H1 (cell line): Measurements from ENCODE around the gene IYD. TPM values are rescaled to one million over a fixed set of nuclear protein-coding genes. Genes with fewer than 3 reads are reported as not detected.

Source experiments
- ASH2L ChIP-seq: fragments of 200-600, 300-600 bp; sonication (generic); IDR thresholded peaks from one replicate; pipeline ENCODE4 v1.7.1; 2017; ENCODE audit warnings: low read length
- CTBP2 ChIP-seq: IDR thresholded peaks from 2 replicates; pipeline ENCODE4 v1.7.0; 2011; ENCODE audit warnings: borderline replicate concordance, mild to moderate bottlenecking, moderate library complexity, mixed read lengths, low read length; ENCODE audit not compliant: insufficient read depth, insufficient read length
- KDM4A ChIP-seq: IDR thresholded peaks from one replicate; pipeline ENCODE4 v1.7.1; 2012; ENCODE audit warnings: low read depth, mild to moderate bottlenecking, moderate library complexity, low read length, inconsistent platforms; ENCODE audit not compliant: severe bottlenecking
- polyA plus RNA-seq, 7 experiments: library from polyadenylated mRNA; depleted of rRNA in 3 of 7; stranded (reverse) in 5 of 7; unstranded in 2 of 7; fragments of >200 nt in 5 of 7; fragments of 200-250 nt in 2 of 7; gene quantifications; 1 replicate in 5 of 7; 2 replicates in 1 of 7; 4 replicates in 1 of 7; pipeline versions ENCODE4 v1.2.1 to v1.2.3, GENCODE V29; 2011 to 2013; ENCODE audit warnings: missing spikeins in 2 of 7, mixed read lengths in 2 of 7
- total RNA-seq: library from RNA; stranded (reverse); fragmentation: NEBNext Ultra II Directional; extraction: Animal tissue kit (Norgen Biotek cat#: 25700); gene quantifications from 2 replicates; pipeline ENCODE4 v1.2.1, GENCODE V29; 2021

Gene IYD
- total and polyA plus RNA-seq, 2 of the 8 experiments (the other 6 are each of a cell fraction or from before 2014, with no cell fraction given), result not detected

- TF ChIP-seq CTBP2, result no peak
- TF ChIP-seq ASH2L, result no peak
- TF ChIP-seq KDM4A, result no peak
These were observed 35.8 kb upstream of the IYD start (continued) for GRCh38 chr6:150332939-150333584.
